NCI-H526 (cell line): Measurements from ENCODE around the gene CCDC197.

Experiments used
- DNase-seq, 2 experiments: peaks; one replicate each; lab custom pipeline; 2025; lab: John Stamatoyannopoulos, UW

CCDC197 gene

GRCh38 chr14:94000267-94000666, 3.2 kb downstream of the CCDC197 start:
- DNase-seq = no peak

GRCh38 chr14:94001016-94001415, 3.9 kb downstream of the CCDC197 start:
- no peak for DNase-seq

- DNase-seq = peak; percentile 59 to 76
These were observed 4.6 kb downstream of the CCDC197 start for GRCh38 chr14:94001501-94002396.

GRCh38 chr14:94003397-94003796, 6.3 kb downstream of the CCDC197 start:
- DNase-seq = no peak

GRCh38 chr14:94004015-94004414, 6.9 kb downstream of the CCDC197 start:
- no peak for DNase-seq

GRCh38 chr14:94005324-94006073, 8.4 kb downstream of the CCDC197 start:
- DNase-seq = peak; percentile 12 to 50

GRCh38 chr14:94008234-94008633, 11.1 kb downstream of the CCDC197 start:
- no peak for DNase-seq

GRCh38 chr14:94009767-94010166, 12.7 kb downstream of the CCDC197 start:
- no peak for DNase-seq

- no peak for DNase-seq
These were observed 13.5 kb downstream of the CCDC197 start for GRCh38 chr14:94010625-94011024.

GRCh38 chr14:94011795-94012194, 14.7 kb downstream of the CCDC197 start:
- DNase-seq = no peak

GRCh38 chr14:94014382-94014781, 17.3 kb downstream of the CCDC197 start:
- DNase-seq = no peak

- no peak for DNase-seq
These were observed 18.1 kb downstream of the CCDC197 start for GRCh38 chr14:94015223-94015622.

GRCh38 chr14:94016446-94016976, 19.4 kb downstream of the CCDC197 start:
- no peak for DNase-seq

GRCh38 chr14:94018308-94018707, 21.2 kb downstream of the CCDC197 start:
- no peak for DNase-seq

- DNase-seq = no peak
These were observed 22.2 kb downstream of the CCDC197 start for GRCh38 chr14:94019329-94019728.

GRCh38 chr14:94020267-94020666, 23.2 kb downstream of the CCDC197 start:
- no peak for DNase-seq

GRCh38 chr14:94021001-94021400, 23.9 kb downstream of the CCDC197 start:
- no peak for DNase-seq

GRCh38 chr14:94021416-94022157, 24.5 kb downstream of the CCDC197 start:
- DNase-seq = no peak

- DNase-seq = no peak
These were observed 25.7 kb downstream of the CCDC197 start for GRCh38 chr14:94022532-94023411.

GRCh38 chr14:94024549-94024948, 27.4 kb downstream of the CCDC197 start:
- no peak for DNase-seq

- DNase-seq = no peak
These were observed 28.6 kb downstream of the CCDC197 start for GRCh38 chr14:94025720-94026119.
